ENCODE measurements around the gene EIF4G2.

Gene EIF4G2

DNA sequence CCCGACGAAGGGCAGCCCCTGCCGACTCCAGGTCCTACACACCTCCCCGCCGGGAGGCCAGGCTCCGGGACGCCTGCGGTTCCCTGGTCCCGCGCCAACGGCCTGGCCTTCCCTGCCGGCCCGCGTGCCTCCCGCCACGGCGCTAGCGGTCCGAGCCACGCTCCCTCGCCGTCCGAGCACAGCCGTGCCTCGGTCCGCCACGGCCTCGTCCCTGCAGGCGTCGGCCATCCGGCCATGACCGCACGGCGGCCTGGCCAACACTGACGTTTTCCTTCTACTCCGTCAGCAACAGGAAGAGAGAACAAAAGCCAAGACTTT lies 532 bp downstream of the EIF4G2 start:
- DNase-seq (ENCODE audit: low spot score) = no peak

DNA sequence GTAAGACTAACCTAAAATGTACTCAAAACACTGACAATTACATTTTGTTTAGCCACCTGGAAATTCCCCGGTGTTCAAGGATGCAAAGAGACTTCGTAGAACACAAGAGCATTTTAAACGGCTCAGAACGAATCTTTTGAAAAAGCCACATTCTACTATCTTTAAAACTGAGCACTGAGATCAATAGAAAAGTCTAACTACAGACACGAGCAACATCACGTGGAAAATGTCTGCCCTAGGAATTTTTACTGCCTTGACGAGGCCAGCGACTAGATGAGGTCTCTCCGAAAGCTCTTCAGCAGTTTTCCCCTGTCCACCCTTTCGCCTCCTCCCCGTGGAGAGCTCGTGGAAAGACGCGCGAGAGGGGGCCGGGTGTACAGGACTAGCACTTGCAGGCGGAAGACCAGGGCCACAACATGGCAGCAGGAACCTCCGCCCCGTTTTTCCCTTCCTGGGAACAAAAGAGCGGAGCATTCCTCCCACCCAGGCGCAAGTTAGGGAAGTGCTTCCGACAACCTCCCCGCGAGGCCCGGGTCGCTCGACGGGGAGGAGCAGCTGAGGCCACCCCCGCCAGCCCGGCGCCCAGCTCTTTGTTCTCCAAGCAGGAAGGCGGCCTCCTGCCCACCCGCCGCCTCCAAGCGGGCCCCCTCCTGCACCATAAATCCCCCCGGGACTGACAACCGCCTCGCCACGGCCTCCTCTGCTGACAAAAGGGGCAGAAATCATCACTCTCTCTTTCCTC lies 1.1 kb downstream of the EIF4G2 start:
- no peak for DNase-seq (ENCODE audit: low spot score)

DNA sequence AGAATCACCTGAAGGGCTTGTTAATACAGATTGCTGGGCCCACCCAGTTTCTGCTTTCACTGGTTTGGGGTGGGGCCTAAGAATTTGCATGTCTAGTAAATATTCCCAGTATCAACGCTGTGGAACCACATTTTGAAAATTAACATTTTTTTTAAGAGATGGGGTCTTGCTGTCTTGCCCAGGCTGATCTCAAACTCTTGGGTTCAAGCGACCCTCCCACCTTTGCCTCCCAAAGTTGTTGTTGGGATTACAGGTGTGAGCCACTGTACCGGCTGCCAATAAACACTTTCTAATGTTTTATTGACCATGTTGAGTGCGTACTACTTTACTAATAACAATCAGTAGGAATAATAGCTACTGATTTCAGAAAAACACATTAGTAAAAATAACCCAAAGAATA lies 2.5 kb downstream of the EIF4G2 start:
- DNase-seq (ENCODE audit: low spot score) = no peak

DNA sequence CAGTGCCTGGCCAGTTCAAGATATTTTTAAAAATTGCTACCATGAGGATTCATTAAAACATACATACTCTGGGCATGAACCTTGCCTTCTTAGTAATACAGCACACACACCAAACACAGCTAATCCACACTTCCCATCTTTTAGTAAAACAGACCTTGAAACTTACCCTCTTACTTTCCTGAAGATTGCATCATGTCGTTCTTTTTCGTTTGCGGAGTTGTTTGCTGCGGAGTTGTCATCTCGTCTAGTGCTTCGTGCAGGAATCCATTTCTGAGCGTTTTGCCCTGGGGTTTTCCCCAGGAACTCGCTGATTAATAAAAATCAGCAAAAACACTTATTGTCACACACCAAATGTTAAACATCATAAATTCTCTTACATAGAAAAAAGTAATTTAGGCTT lies 3.0 kb downstream of the EIF4G2 start:
- no peak for DNase-seq (ENCODE audit: low spot score)

DNA sequence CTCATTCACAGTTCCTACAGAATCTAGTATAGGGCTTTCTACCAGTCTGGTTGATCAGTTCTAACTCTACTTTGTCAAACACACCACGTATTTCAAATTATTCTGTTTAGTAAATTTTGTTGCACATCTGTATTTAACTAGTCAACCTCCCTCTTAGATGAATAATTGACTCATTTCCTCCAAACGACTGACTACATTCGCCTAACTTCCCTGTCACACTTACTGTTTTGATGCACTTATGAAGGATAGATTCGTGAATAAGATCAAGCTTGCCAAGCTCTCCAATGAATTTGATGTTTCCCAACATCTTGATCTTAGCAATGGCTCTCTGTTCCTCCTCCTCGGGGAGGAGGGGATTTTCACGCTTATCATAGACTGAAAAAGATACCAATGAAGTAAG lies 5.0 kb downstream of the EIF4G2 start:
- DNase-seq (ENCODE audit: low spot score) = no peak

DNA sequence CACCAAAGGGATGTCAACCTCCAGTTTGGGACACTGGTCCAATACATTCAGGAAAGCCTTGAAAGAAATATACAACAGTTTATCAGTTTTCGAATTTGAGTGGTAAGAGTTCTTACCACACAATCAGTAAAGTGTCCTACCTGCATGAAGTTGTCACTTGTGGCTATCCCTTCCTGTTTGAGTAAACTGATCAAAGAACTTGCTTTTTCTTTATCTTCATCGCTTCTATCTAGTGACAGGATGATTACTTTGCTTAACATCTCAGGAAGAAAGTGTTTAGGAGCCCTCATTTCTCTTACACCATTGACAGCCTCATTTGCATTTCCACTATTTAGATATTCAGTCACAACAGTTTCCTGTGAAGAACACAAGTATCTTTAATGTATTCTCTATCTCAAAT lies 8.4 kb downstream of the EIF4G2 start:
- DNase-seq (ENCODE audit: low spot score) = no peak

DNA sequence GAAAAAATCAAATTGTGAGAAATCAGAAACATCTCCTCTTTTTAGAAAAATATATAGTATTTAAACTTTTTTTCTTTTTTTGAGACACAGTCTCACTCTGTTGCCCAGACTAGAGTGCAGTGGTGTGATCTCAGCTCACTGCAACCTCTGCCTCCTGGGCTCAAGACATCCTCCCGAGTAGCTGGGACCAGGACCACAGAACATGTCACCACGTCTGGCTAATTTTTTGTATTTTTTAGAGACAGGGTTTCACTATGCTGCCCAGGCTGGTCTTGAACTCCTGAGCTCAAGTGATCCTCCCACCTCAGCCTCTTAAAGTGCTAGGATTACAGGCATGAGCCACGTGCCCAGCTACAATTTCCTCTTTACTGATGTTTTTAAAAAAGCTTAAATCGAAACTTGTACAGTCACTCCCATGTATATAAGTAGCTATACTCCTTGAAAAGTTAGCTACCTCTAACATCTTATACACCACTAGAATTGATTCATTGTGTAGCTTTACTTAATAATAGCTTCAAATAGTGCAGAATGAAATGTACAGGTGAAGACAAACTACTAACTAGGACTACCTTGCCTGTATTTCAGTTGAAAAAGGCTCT lies 10.3 kb downstream of the EIF4G2 start:
- no peak for DNase-seq (ENCODE audit: low spot score)

DNA sequence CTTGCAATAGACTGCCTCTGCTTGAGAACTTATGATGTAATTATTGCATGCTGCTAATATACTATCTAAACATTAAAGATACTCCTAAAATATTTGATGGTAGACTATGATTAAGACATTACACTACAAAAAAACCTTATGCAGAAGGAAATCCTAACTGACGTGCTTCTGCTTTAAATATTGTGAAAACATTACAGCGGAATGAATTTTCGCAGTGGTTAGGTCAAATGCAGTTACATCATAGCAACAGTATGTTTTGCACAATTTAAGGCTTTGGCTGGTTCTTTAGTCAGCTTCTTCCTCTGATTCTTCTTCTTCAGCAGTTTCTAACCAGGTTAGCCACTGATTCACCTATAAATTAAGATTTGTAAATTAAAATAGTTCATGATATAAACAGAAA lies 11.2 kb downstream of the EIF4G2 start:
- DNase-seq (ENCODE audit: low spot score) = no peak

DNA sequence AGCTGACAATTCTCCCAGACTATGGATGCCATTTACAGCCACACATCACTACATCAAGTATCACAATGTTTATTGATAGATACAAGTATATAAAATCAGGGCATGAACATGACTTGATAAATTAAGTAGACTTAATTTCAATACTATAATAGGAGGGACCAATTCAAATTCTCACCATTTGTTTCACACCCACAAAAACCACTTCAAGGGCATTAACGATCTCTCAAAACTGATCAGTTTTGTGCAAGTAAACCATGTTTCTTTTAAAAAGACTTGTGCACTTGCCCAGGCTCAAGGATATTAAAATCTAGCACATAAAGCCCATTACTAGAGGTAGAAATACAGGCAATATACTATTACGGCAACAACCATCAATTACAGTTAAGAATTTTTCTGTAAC lies 11.7 kb downstream of the EIF4G2 start:
- no peak for DNase-seq (ENCODE audit: low spot score)

DNA sequence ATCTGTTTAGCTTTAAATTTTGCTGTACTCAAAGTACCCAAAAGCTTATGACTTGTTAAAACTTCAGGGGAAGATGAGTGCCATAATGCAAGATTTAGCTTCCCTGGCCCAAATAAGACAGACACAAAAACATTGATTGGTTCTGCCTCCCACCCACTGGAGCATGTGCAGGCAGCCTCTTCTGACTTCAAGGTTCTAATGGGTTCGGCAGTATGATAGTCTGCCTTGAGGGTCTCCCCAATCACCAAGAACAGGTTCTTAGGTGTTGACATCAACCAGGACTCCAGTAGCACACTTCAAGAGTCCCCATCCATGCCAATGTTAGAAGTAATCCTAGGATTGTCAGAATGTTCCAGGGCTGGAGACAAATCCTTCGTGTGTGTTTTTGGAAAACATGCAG lies 12.5 kb downstream of the EIF4G2 start:
- no peak for DNase-seq (ENCODE audit: low spot score)

DNA sequence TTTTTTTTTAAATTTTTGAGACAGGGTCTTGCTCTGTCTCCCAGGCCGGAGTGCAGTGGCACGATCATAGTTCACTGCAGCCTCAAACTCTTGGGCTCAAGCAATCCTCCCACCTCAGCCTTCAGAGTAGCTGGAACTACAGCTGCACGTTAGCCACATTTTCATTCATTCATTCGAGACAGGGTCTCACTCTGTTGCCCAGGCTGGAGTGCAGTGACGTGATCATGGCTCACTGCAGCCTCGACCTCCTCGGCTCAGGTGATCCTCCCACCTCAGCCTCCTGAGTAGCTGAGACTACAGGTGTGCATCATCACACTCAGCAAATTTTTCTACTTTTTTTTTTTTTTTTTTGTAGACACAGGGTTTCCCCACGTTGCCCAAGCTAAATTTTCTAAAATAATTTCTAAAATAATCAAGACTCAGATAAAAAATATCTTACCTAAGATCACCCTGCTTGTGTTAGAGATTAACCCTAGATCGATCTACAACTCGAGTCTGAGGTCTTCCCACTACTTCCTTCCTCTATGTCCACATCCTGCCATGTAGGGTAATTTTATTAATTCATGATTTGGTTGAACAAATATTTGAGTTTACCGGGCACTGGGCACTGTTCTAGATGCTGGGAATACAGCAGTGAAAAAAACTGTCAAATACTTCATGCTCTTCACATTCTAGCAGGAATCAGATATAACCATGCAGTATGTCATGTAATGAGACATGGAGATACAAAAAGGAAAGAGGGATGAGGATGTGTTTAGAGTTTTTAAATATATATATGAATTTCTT lies 15.1 kb downstream of the EIF4G2 start:
- no peak for DNase-seq (ENCODE audit: low spot score)

DNA sequence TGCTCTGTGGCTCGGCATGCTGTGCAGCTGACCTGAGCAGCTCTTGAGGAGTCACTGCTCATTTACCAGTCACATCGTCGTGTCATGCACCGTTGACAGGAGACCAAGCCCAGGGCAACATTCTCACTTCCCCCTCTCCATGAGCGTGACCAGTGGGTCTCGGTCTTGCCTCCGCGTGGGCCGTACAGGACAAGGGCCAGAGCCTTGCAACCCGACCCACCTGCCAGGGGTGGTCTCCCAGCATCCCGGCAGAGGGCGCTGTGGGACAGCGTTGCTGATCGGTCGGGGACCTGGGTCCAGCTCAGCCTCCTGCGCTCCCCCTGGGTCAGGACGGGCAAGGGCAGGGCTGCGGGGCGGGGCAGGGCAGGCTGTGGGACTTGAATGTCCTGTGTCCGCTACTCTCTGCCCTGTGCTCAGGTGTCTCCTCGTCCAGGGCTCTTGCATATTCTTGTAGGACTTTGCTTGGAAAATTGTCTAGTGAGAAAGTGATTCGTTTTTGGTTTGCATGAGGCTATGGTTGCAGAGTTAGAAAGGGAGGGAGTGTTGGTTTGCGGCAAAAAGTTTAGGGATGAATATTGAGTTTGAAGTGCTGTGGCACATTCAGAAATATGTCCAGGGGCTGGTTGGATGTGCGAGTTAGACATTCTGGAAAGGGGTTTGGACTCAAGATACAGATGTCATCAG lies 16.2 kb downstream of the EIF4G2 start:
- peak; percentile 53 for DNase-seq (ENCODE audit: low spot score)

DNA sequence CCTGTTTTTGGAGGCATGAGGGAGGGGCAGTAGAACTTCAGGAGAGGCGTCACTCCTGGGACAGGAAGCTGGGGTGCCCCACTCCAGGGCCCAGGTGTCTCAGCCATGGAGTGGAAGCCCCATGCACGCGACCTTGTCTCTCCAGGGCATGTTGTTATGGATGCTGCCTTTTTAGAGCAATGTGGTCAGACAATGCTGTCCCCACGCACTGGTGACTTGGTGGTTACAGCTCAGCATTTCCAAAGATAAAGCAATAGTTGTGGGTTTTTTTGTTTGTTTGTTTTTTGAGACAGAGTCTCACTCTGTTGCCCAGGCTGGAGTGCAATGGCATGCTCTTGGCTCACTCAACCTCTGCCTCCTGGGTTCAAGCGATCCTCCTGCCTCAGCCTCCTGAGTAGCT lies 22.3 kb downstream of the EIF4G2 start:
- no peak for DNase-seq (ENCODE audit: low spot score)

DNA sequence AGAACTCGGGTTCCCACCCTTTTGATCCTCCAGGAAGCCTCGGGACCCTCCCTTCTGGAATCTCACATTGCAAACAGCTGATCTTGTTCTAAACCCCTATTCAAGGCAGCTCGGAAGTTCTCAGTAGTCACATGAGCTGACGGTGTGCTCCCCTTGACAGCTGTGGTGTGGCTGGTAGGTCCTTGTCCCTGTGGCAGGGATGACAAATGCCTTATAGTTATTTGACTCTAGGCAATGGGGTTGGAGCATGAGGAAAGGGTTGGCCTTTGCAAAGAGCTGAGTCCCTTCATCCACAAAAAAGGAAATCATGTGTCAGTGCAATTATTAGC lies 23.6 kb downstream of the EIF4G2 start:
- DNase-seq (ENCODE audit: low spot score) = no peak

DNA sequence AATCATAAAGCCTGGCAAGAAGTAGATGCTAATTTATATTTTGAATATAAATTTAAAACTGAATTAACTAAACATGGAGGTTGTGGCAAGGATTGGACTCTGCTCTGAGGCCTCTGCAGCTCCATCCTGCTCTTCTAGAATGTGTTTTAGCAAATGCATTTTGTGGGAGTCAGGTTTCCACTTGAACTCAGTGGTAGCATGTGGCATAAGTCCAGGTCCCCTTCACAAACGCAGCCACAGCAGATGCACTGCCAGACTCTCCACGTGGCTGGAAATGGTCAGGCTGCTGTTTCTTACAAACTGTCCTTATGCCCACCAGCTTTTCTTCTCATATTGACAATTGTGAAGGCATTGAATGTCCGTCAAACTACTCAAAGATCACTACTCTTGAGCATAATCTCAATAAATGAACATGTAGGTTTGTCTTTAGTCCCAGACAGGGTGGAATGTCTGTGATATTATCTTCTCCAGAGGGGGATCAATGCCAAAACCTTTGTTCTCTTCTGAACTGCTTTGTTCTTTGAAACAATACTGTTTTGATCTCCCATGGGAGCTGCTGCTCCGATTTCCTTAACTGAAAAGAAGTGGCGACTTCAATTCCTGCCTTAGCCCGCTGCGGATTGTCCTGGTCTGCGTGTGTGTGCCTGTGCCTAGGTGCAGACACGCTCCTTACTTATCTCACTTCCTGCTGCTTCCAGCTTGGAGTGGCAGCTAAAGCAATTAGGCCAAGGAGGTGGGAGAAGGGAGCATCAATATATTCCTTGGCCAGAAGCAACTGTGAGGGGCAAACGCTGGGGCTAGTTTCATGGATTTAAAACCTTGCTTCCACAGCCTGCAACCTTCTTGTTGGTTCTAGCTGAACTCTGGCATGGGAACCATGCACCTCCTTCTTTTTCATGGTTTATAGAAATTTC lies 24.2 kb downstream of the EIF4G2 start:
- DNase-seq (ENCODE audit: low spot score) = no peak

DNA sequence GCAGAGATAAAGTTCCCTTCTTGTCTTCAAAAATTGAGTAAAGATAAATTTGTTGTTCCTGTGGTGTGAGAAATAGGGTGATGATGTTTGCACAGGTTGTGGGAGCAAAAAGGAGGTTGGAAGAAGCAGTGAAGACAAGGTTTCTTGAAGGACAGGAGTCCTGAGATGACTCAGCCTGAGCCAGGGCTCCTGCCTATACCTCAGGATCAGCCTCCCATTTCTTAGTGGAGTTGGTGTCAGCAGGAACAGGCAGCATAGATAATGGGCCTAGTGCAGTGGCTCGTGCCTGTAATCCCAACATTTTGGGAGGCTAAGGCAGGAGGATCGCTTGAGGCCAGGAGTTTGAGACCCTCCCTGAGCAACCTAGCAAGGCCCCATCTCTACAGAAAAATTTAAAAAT lies 28.7 kb downstream of the EIF4G2 start:
- DNase-seq (ENCODE audit: low spot score) = no peak

DNA sequence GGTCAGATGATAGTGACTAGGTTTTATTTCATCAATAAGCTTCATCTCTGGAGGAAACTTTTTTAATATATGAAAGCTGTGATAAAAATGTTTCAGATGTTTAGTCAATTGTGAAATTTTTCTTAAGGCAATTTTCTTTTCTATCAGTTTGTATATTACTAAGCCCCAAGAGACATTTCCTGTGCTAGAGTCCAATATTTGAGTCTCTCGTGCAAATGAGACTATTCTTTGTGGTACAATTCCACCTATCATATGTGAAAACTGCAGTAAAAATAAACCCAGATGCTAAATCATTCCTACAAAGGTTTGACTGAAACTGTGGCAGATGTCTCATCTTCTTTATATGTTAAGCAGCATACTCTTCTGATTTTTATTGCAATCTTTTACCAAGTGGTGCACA lies 29.6 kb downstream of the EIF4G2 start:
- DNase-seq (ENCODE audit: low spot score) = no peak

DNA sequence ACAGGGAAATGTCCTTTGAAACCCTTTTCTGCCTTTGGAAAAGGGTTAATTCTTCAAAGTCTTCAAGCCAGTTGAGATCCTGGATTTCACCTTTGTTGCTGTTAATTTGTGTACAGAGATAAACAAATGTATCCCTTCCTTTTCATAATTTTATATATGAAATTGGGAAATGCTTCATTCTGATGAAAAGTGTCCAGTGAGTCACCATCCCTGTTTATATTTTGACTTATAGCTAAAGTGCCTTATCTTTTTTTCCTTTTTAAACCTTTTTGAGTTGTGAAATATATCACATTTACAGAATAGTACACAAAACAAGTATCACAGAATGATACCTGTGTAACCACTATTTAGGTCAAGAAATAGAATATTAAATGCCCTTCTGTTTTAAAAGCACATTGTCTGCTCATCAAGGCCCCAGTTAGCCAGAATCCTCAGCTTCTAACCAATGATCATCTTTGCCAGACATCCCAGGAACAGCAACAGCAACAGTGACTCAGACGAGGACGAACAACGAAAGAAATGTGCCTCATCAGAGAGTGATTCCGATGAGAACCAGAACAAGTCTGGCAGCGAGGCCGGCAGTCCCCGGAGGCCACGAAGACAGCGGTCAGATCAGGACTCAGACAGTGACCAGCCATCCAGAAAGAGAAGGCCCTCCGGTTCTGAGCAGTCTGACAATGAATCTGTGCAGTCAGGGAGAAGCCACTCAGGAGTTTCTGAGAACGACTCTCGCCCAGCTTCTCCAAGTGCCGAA lies 30.3 kb downstream of the EIF4G2 start:
- no peak for DNase-seq (ENCODE audit: low spot score)

DNA sequence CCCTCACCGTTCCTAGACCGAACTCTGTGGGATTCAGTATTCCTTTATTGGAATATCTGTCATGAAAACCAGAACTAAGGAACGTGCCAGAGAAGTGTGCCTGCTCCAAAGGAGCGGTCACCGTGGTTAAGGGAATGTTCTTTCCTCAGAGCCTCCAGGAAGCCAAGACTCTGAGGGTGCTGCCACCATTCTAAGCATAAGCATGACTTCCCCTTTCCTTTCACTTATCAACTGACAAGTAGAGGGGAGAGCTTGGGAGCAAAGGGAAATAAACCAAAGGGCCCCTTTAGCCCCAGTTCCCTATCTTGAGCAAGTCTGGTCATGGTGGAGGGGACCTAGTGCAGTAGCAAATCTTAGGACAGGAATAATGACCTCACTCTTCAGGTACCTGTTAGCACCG lies 30.9 kb downstream of the EIF4G2 start:
- DNase-seq (ENCODE audit: low spot score) = no peak

DNA sequence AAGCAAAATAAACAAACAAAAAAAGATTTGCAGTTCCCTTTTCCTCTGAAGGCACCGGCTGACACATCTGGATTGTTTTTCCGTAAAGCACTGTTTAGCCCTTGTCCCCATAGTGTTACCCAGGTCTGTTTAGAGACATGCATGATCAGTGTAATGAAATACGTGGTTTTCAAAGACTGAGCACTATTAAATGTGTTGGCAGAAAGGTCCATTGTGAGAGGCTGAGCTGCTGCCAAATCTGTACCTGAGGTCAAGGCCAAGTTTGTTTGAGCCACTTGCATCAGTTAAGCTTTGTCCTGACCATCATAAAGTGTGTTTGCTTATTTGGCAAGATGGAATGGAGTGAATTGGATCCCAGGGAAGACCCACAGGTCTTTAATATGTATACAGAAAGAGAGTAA lies 31.3 kb downstream of the EIF4G2 start:
- no peak for DNase-seq (ENCODE audit: low spot score)

DNA sequence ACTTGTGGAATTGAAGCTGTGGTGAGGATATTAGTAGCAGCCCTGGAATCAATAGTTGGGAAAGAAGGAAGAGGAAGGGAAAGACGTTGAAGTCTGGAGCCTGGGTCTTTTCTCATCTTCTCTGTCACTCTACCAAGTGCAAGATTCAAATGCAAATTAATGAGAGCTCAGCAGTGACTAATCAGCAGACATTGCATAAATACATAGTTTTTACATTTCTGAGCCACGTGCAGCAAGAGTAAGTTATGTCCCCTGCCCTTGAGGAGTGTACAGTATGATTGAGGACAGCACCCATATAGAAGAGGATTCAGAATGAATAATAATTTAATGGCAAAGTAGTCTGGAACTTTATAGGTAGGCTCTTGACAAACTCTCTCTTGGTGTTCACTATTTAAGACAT lies 33.9 kb downstream of the EIF4G2 start:
- no peak for DNase-seq (ENCODE audit: low spot score)
